Spleen (tissue), 11 donors: ENCODE results near the gene LRRC7. TPM values are rescaled to one million over a fixed set of nuclear protein-coding genes. Genes with fewer than 3 reads are reported as not detected.

Source experiments
- DNase-seq: peaks from one replicate; pipeline ENCODE4 v3.0.0-alpha.2; 2020
- H3K27ac ChIP-seq, 8 donors: fragments of 200-600 bp; sonication (generic) in 7 of 8; 1 replicate in 4 of 8; 2 replicates in 4 of 8; pipeline versions ENCODE4 v1.5.0 to v1.8.0; 2016 to 2021; ENCODE audit warnings: inconsistent platforms in 4 of 8, mild to moderate bottlenecking in 4 of 8, moderate library complexity in 1 of 8
- H3K27me3 ChIP-seq, 7 donors: fragments of 200-600 bp; sonication (generic) in 6 of 7; replicated peaks in 1 of 7; 1 replicate in 4 of 7; 2 replicates in 3 of 7; pipeline versions ENCODE4 v1.5.0 to v1.8.0; 2016 to 2021; ENCODE audit warnings: inconsistent platforms in 3 of 7, mild to moderate bottlenecking in 1 of 7
- H3K36me3 ChIP-seq, 6 donors: fragments of 200-600 bp; sonication (generic) in 5 of 6; 1 replicate in 4 of 6; 2 replicates in 2 of 6; pipeline versions ENCODE4 v1.5.0 to v1.8.0; 2016 to 2021; ENCODE audit warnings: inconsistent platforms in 2 of 6
- H3K4me1 ChIP-seq, 6 donors: fragments of 200-600 bp; sonication (generic) in 5 of 6; 1 replicate in 3 of 6; 2 replicates in 3 of 6; pipeline versions ENCODE4 v1.5.0 to v1.8.0; 2016 to 2021; ENCODE audit warnings: inconsistent platforms in 3 of 6
- H3K4me3 ChIP-seq, 8 donors: fragments of 200-600 bp; sonication (generic) in 7 of 8; 1 replicate in 4 of 8; 2 replicates in 4 of 8; pipeline versions ENCODE4 v1.5.0 to v1.8.0; 2016 to 2021; ENCODE audit warnings: inconsistent platforms in 4 of 8, mild to moderate bottlenecking in 4 of 8, moderate library complexity in 2 of 8
- H3K9me3 ChIP-seq, 8 donors: fragments of 200-600 bp; sonication (generic) in 7 of 8; 1 replicate in 4 of 8; 2 replicates in 4 of 8; pipeline versions ENCODE4 v1.5.0 to v1.8.0; 2016 to 2021; ENCODE audit warnings: inconsistent platforms in 4 of 8
- CTCF ChIP-seq, 11 experiments: fragments of 200-600 bp in 7 of 11; fragments of 450-650 bp in 4 of 11; sonication (generic) in 4 of 11; IDR thresholded peaks in 8 of 11; conservative IDR thresholded peaks in 3 of 11; 1 replicate in 7 of 11; 2 replicates in 4 of 11; pipeline versions ENCODE4 v1.4.0 to v1.8.0; 2016 to 2021; ENCODE audit warnings: antibody characterized with exemption in 11 of 11, inconsistent platforms in 4 of 11, mild to moderate bottlenecking in 1 of 11
- POLR2A ChIP-seq, 3 donors: fragments of 450-650 bp; IDR thresholded peaks; one replicate each; pipeline ENCODE4 v1.5.1; 2017; ENCODE audit warnings: antibody characterized with exemption in 3 of 3, mild to moderate bottlenecking in 1 of 3
- POLR2AphosphoS5 ChIP-seq, 3 donors: sonication (generic); formaldehyde crosslinking; IDR thresholded peaks; one replicate each; pipeline ENCODE4 v1.5.1; 2017; ENCODE audit warnings: antibody characterized with exemption in 3 of 3
- WGBS, 5 donors: extraction: QIAGEN DNeasy Blood & Tissue Kit in 3 of 5; methylation state at CpG; one replicate each; pipeline versions ENCODE4 v1.1.5 to v1.1.7; 2013 to 2018; 5-methylcytosine and 5-hydroxymethylcytosine counted together
- intact Hi-C: fragments of 100-400 bp; cut with DNase I; formaldehyde crosslinking; loops from one replicate; pipeline ENCODE4 v1.15.0; 2023; ENCODE audit warnings: low total_unique reads
- polyA plus RNA-seq, 3 donors: library from polyadenylated mRNA; stranded (reverse); fragments of 200-250 nt; gene quantifications; one replicate each; pipeline ENCODE4 v1.2.1, GENCODE V29; 2013
- total RNA-seq, 7 donors: library from RNA; depleted of rRNA in 3 of 7; stranded (reverse); fragments of >200 nt in 3 of 7; fragmentation: NEBNext Ultra II Directional in 4 of 7; extraction: Animal tissue kit (Norgen Biotek cat#: 25700) in 4 of 7; gene quantifications; one replicate each; pipeline versions ENCODE4 v1.1.0 to v1.2.1, GENCODE V29; 2016 to 2021
- donor health status: healthy with polysubstance abuse.
- donor health status: DM: no; HTN: no; CAD: no; lungs with moderate emphysema.
- donor health status: DM: no; HTN: no; CAD: no.
- donor health status: Bipolar disorder and iron deficiency.
- donor health status: healthy.
- donor health status: DM: no; HTN: no; CAD: no.
- donor health status: DM: yes; HTN: yes; CAD: no.

LRRC7 gene
- total and polyA plus RNA-seq, 10 donors: 0.02 to 0.63 (median 0.13) TPM; not detected in 4

GRCh38 chr1:69643266-69643665 is 75.5 kb downstream of the LRRC7 start:
- no peaks in the 10 kb centered on the region for H3K4me1 ChIP-seq
- H3K36me3 ChIP-seq: no peaks in the 10 kb centered on the region
- no peak overlapping the region for H3K4me3 ChIP-seq
- TF ChIP-seq POLR2AphosphoS5 (IDR thresholded peaks at IDR 0.05) (no peak), CTCF (IDR thresholded peaks at IDR 0.05 in 8 of 11, conservative IDR thresholded peaks at IDR 0.05 in 3 of 11) (no peak), POLR2A (IDR thresholded peaks at IDR 0.05) (no peak)
- H3K27me3 ChIP-seq: no peaks in the 10 kb centered on the region
- intact Hi-C loops: no loop called here
- H3K27ac ChIP-seq: no peak overlapping the region
- DNase-seq: no peak
- H3K9me3 ChIP-seq: no peaks in the 10 kb centered on the region

GRCh38 chr1:69645477-69645876 is 77.8 kb downstream of the LRRC7 start:
- DNase-seq: no peak
- 76 to 91% (median 81%) methylated on average over 1 of the region's 1 CpG for WGBS, 5 donors
- intact Hi-C loops: no loop called here
- Histone ChIP-seq H3K9me3 (no peaks in the 10 kb centered on the region), H3K27ac (no peak overlapping the region), H3K36me3 (no peaks in the 10 kb centered on the region), H3K4me3 (no peak overlapping the region), H3K27me3 (no peaks in the 10 kb centered on the region), H3K4me1 (no peaks in the 10 kb centered on the region)
- TF ChIP-seq POLR2A (IDR thresholded peaks at IDR 0.05) (no peak), CTCF (IDR thresholded peaks at IDR 0.05 in 8 of 11, conservative IDR thresholded peaks at IDR 0.05 in 3 of 11) (no peak), POLR2AphosphoS5 (IDR thresholded peaks at IDR 0.05) (no peak)

- intact Hi-C loops: no loop called here
- DNase-seq: no peak
Measured at GRCh38 chr1:69648486-69648885, 80.8 kb downstream of the LRRC7 start.

GRCh38 chr1:69649383-69649990 is 81.8 kb downstream of the LRRC7 start:
- DNase-seq: no peak
- no peak overlapping the region for H3K27ac ChIP-seq
- no peaks in the 10 kb centered on the region for H3K36me3 ChIP-seq
- intact Hi-C loops: no loop called here
- WGBS, 5 donors: 78 to 84% (median 82%) methylated on average over 5 of the region's 5 CpGs
- no peaks in the 10 kb centered on the region for H3K4me1 ChIP-seq
- H3K4me3 ChIP-seq: no peak overlapping the region
- no peaks in the 10 kb centered on the region for H3K9me3 ChIP-seq
- TF ChIP-seq POLR2AphosphoS5 (IDR thresholded peaks at IDR 0.05) (no peak), POLR2A (IDR thresholded peaks at IDR 0.05) (no peak), CTCF (IDR thresholded peaks at IDR 0.05 in 8 of 11, conservative IDR thresholded peaks at IDR 0.05 in 3 of 11) (no peak)
- H3K27me3 ChIP-seq: no peaks in the 10 kb centered on the region

More at GRCh38 chr1:69648486-69648885, 80.8 kb downstream of the LRRC7 start:
- Histone ChIP-seq H3K27ac (no peak overlapping the region), H3K27me3 (no peaks in the 10 kb centered on the region), H3K36me3 (no peaks in the 10 kb centered on the region), H3K9me3 (no peaks in the 10 kb centered on the region), H3K4me1 (no peaks in the 10 kb centered on the region), H3K4me3 (no peak overlapping the region)
- TF ChIP-seq POLR2AphosphoS5 (IDR thresholded peaks at IDR 0.05) (no peak), POLR2A (IDR thresholded peaks at IDR 0.05) (no peak), CTCF (IDR thresholded peaks at IDR 0.05 in 8 of 11, conservative IDR thresholded peaks at IDR 0.05 in 3 of 11) (no peak)
